DOHH2 (cell line): ENCODE data around the gene ANKRD16.

Experiments
- H3F3A ChIP-seq: fragments of 200-600 bp; sonication (generic), shearing (Covaris generic); 2 replicates; pipeline ENCODE4 v1.6.0; 2016; ENCODE audit warnings: antibody characterized with exemption, mild to moderate bottlenecking; ENCODE audit not compliant: control insufficient read depth, insufficient read depth
- H3K27ac ChIP-seq: fragments of 200-600 bp; sonication (generic); 2 replicates; pipeline ENCODE4 v1.5.1; 2014; ENCODE audit warnings: low read depth, mild to moderate bottlenecking, low read length, moderate library complexity
- H3K27me3 ChIP-seq: fragments of 200-600 bp; sonication (generic); 2 replicates; pipeline ENCODE4 v1.6.1; 2014; ENCODE audit warnings: mild to moderate bottlenecking, low read length, mixed read lengths; ENCODE audit not compliant: control insufficient read depth
- H3K36me3 ChIP-seq: fragments of 200-600 bp; sonication (generic); 2 replicates; pipeline ENCODE4 v1.6.1; 2014; ENCODE audit warnings: mild to moderate bottlenecking, low read length, moderate library complexity, mixed read lengths; ENCODE audit not compliant: control insufficient read depth
- H3K4me1 ChIP-seq: fragments of 200-600 bp; sonication (generic); 2 replicates; pipeline ENCODE4 v1.6.1; 2014; ENCODE audit warnings: mild to moderate bottlenecking, low read length, mixed read lengths; ENCODE audit not compliant: control insufficient read depth
- H3K4me2 ChIP-seq: fragments of 200-600 bp; sonication (generic); 2 replicates; pipeline ENCODE4 v1.6.0; 2014; ENCODE audit warnings: mild to moderate bottlenecking, low read length, moderate library complexity
- H3K4me3 ChIP-seq: fragments of 200-600 bp; sonication (generic); 2 replicates; pipeline ENCODE4 v1.5.1; 2014; ENCODE audit warnings: mild to moderate bottlenecking, low read length, mixed read lengths
- H3K79me2 ChIP-seq: fragments of 200-600 bp; sonication (generic); 2 replicates; pipeline ENCODE4 v1.6.1; 2014; ENCODE audit warnings: mild to moderate bottlenecking, low read length, mixed read lengths; ENCODE audit not compliant: control insufficient read depth
- H3K9me2 ChIP-seq: fragments of 200-600 bp; sonication (generic); replicated peaks from 2 replicates; pipeline ENCODE4 v1.6.1; 2014; ENCODE audit warnings: mild to moderate bottlenecking, low read length, mixed read lengths; ENCODE audit not compliant: control insufficient read depth
- H3K9me3 ChIP-seq: fragments of 200-600 bp; sonication (generic); 2 replicates; pipeline ENCODE4 v1.6.1; 2014; ENCODE audit warnings: antibody characterized with exemption, low read length, mixed read lengths; ENCODE audit not compliant: control insufficient read depth, insufficient read depth
- H4K20me1 ChIP-seq: fragments of 200-600 bp; sonication (generic); 2 replicates; pipeline ENCODE4 v1.6.0; 2014; ENCODE audit warnings: low read depth, mild to moderate bottlenecking, antibody characterized with exemption, low read length, moderate library complexity; ENCODE audit not compliant: control insufficient read depth, insufficient read depth
- EZH2phosphoT487 ChIP-seq: fragments of 200-600 bp; sonication (generic); IDR thresholded peaks from 2 replicates; pipeline ENCODE4 v1.6.1; 2017; ENCODE audit warnings: borderline replicate concordance, mild to moderate bottlenecking, antibody characterized with exemption, low read length, moderate library complexity, mixed read lengths
- TF ChIP-seq, protein P1 (sequence below): fragments of 200-600 bp; sonication (generic); IDR thresholded peaks from one replicate; pipeline ENCODE4 v1.5.1; 2014; ENCODE audit warnings: antibody characterized with exemption, mild to moderate bottlenecking, low read depth, low read length; ENCODE audit not compliant: poor library complexity, severe bottlenecking

The ANKRD16 gene

DNA sequence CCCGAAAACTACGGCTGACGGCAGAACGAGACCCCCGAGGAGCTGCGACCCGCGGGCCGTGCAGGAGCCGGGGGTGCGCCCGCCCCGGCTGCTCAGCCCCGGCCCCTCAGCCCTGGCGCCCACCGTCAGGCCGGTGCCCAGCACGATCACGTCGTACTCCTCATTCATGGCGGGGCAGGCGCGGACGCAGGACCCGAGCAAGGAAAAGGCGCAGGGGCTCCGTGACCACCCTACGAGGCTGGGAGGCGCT, 76.7 kb downstream of the ANKRD16 start:
- TF ChIP-seq EZH2phosphoT487: no peak
- TF ChIP-seq, protein P1, sequence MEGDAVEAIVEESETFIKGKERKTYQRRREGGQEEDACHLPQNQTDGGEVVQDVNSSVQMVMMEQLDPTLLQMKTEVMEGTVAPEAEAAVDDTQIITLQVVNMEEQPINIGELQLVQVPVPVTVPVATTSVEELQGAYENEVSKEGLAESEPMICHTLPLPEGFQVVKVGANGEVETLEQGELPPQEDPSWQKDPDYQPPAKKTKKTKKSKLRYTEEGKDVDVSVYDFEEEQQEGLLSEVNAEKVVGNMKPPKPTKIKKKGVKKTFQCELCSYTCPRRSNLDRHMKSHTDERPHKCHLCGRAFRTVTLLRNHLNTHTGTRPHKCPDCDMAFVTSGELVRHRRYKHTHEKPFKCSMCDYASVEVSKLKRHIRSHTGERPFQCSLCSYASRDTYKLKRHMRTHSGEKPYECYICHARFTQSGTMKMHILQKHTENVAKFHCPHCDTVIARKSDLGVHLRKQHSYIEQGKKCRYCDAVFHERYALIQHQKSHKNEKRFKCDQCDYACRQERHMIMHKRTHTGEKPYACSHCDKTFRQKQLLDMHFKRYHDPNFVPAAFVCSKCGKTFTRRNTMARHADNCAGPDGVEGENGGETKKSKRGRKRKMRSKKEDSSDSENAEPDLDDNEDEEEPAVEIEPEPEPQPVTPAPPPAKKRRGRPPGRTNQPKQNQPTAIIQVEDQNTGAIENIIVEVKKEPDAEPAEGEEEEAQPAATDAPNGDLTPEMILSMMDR: peak; percentile 44

DNA sequence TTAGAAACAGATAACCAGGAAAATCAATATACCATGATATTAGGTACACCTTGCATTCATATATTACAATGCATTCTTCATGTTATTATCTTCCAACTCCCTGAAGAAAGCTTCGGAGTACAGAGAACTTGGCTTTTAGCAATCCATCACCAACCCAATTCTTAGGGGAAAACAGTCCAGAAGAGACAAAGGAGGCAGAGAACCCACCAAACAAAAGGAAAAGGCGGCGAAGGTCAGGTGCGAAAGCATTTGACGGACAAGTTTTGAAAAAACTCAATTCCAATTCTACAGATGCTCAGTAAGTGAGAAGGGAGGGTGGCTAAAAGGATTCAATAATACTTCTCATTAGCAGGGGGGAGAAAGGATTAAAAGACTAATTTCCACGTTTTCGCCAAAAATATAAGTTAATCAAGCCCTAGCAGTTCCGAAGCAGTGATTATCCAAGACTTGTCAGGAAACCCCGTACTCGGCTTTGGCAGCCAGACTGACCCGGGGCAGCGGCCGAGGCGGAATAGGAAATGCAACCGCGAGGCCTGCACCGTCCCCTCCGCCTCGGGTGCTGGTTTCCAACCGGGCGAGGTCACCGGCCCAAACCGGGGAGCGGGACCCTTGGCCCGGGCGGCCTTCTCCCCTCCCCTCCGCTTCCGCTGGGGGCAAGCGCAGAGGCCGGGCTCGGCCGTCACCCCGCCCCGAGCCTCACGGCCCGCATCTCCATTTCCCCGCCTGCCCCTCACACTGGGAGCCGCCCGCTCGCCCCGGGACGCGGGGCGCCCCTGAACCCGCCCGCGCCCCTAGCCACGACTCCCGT, 77.2 kb downstream of the ANKRD16 start:
- Histone ChIP-seq H3K4me2 (peak overlapping the region; percentile 88), H3K9me3 (no peaks in the 10 kb centered on the region), H3K36me3 (peaks cover 71% of the 10 kb centered on the region), H3F3A (peaks cover 4% of the 10 kb centered on the region), H3K27me3 (no peaks in the 10 kb centered on the region), H3K4me3 (peak overlapping the region; percentile 84), H3K9me2 (no peaks in the 10 kb centered on the region), H3K79me2 (peaks cover 78% of the 10 kb centered on the region), H3K4me1 (peaks cover 73% of the 10 kb centered on the region), H4K20me1 (peaks cover 43% of the 10 kb centered on the region), H3K27ac (peak overlapping the region; percentile 82)
- no peak for TF ChIP-seq EZH2phosphoT487
- TF ChIP-seq, protein P1: no peak

More for the DNA sequence above, 76.7 kb downstream of the ANKRD16 start:
- Histone ChIP-seq H3K79me2 (peaks cover 72% of the 10 kb centered on the region), H3K4me3 (peak overlapping the region; percentile 84), H3K9me3 (no peaks in the 10 kb centered on the region), H3K4me1 (peaks cover 73% of the 10 kb centered on the region), H3F3A (peaks cover 7% of the 10 kb centered on the region), H3K9me2 (no peaks in the 10 kb centered on the region), H3K4me2 (peak overlapping the region; percentile 88), H3K27ac (peak overlapping the region; percentile 82), H4K20me1 (peaks cover 38% of the 10 kb centered on the region), H3K27me3 (no peaks in the 10 kb centered on the region), H3K36me3 (peaks cover 65% of the 10 kb centered on the region)
